ENCODE data around the gene SMC1B. TPM values are rescaled to one million over a fixed set of nuclear protein-coding genes. Genes with fewer than 3 reads are reported as not detected.

Gene SMC1B
- total RNA-seq, 4 donors from 2014 or later = not detected

- TF ChIP-seq POLR2AphosphoS5 (IDR thresholded peaks at IDR 0.05) (no peak), EP300 (IDR thresholded peaks at IDR 0.05; ENCODE audit: low read depth) (no peak), CTCF (IDR thresholded peaks at IDR 0.05) (no peak), POLR2A (IDR thresholded peaks at IDR 0.05) (no peak)
- H3K4me1 ChIP-seq = peaks cover 0 to 34% (median 16%) of the 10 kb centered on the region in 4 donors
- H3K36me3 ChIP-seq = no peaks in the 10 kb centered on the region
- no peaks in the 10 kb centered on the region for H3K27me3 ChIP-seq
- H3K27ac ChIP-seq = peak overlapping the region in 1 of 4 donors; percentile 69
- DNase-seq = no peak
- in situ Hi-C loops (cut with MboI; ENCODE audit: low pct_ligation_motif_present in 1 of 4, low pct_unique_long_range_greater_than_20kb in 1 of 4, low sequenced_read_pairs in 3 of 4) = no loop called here
- 92 to 100% methylated on average over 1 to 6 of the region's 6 CpGs for WGBS, 2 donors (ENCODE audit: low coverage in 1 of 2)
- intact Hi-C loops (cut with DNase I; ENCODE audit: low total_unique reads) = no loop called here
- no peak overlapping the region for H3K4me3 ChIP-seq
- H3K9me3 ChIP-seq = no peaks in the 10 kb centered on the region
Observed at GRCh38 chr22:45304971-45305370, 108.4 kb downstream of the SMC1B start.

- 46 to 67% methylated on average over 7 of the region's 7 CpGs for WGBS, 2 donors (ENCODE audit: low coverage in 1 of 2)
- Histone ChIP-seq H3K9me3 (no peaks in the 10 kb centered on the region), H3K27me3 (no peaks in the 10 kb centered on the region), H3K27ac (peak overlapping the region; percentile 25 to 68 (median 52)), H3K4me1 (peaks cover 0 to 23% (median 5%) of the 10 kb centered on the region in 4 donors), H3K4me3 (no peak overlapping the region), H3K36me3 (no peaks in the 10 kb centered on the region)
- DNase-seq = no peak
- intact Hi-C loops (cut with DNase I; ENCODE audit: low total_unique reads) = no loop called here
- TF ChIP-seq POLR2A (IDR thresholded peaks at IDR 0.05) = no peak
- TF ChIP-seq EP300 (IDR thresholded peaks at IDR 0.05; ENCODE audit: low read depth) = no peak
- TF ChIP-seq CTCF (IDR thresholded peaks at IDR 0.05) = no peak
- TF ChIP-seq POLR2AphosphoS5 (IDR thresholded peaks at IDR 0.05) = no peak
- in situ Hi-C loops (cut with MboI; ENCODE audit: low pct_ligation_motif_present in 1 of 4, low pct_unique_long_range_greater_than_20kb in 1 of 4, low sequenced_read_pairs in 3 of 4) = no loop called here
Observed at GRCh38 chr22:45303181-45303580, 110.2 kb downstream of the SMC1B start.

- Histone ChIP-seq H3K36me3 (no peaks in the 10 kb centered on the region), H3K9me3 (no peaks in the 10 kb centered on the region), H3K27ac (peak overlapping the region; percentile 25 to 68 (median 52)), H3K4me3 (no peak overlapping the region), H3K27me3 (no peaks in the 10 kb centered on the region), H3K4me1 (peaks cover 0 to 23% (median 4%) of the 10 kb centered on the region in 4 donors)
- intact Hi-C loops (cut with DNase I; ENCODE audit: low total_unique reads) = no loop called here
- no peak for DNase-seq
- 49 to 54% methylated on average over 3 to 8 of the region's 8 CpGs for WGBS, 2 donors (ENCODE audit: low coverage in 1 of 2)
- in situ Hi-C loops (cut with MboI; ENCODE audit: low pct_ligation_motif_present in 1 of 4, low pct_unique_long_range_greater_than_20kb in 1 of 4, low sequenced_read_pairs in 3 of 4) = no loop called here
- no peak for TF ChIP-seq EP300 (IDR thresholded peaks at IDR 0.05; ENCODE audit: low read depth)
- TF ChIP-seq CTCF (IDR thresholded peaks at IDR 0.05) = no peak
- TF ChIP-seq POLR2A (IDR thresholded peaks at IDR 0.05) = no peak
- TF ChIP-seq POLR2AphosphoS5 (IDR thresholded peaks at IDR 0.05) = no peak
Observed at GRCh38 chr22:45302751-45303150, 110.6 kb downstream of the SMC1B start.

GRCh38 chr22:45298934-45299505, 114.4 kb downstream of the SMC1B start:
- intact Hi-C loops (cut with DNase I; ENCODE audit: low total_unique reads) (no loop called here), in situ Hi-C loops (cut with MboI; ENCODE audit: low pct_ligation_motif_present in 1 of 4, low pct_unique_long_range_greater_than_20kb in 1 of 4, low sequenced_read_pairs in 3 of 4) (no loop called here)
- Histone ChIP-seq H3K27ac (no peak overlapping the region), H3K27me3 (no peaks in the 10 kb centered on the region), H3K9me3 (no peaks in the 10 kb centered on the region), H3K4me1 (peaks cover 0 to 16% (median 0%) of the 10 kb centered on the region in 4 donors), H3K4me3 (no peak overlapping the region), H3K36me3 (no peaks in the 10 kb centered on the region)
- TF ChIP-seq CTCF (IDR thresholded peaks at IDR 0.05) = no peak
- no peak for DNase-seq
- WGBS, 2 donors (ENCODE audit: low coverage in 1 of 2) = 72 to 87% methylated on average over 6 to 15 of the region's 15 CpGs

All from transverse colon (tissue), 4 donors.